IMR-90 (cell line): ENCODE measurements around the gene KCTD2. TPM values are rescaled to one million over a fixed set of nuclear protein-coding genes. Genes with fewer than 3 reads are reported as not detected.
A peak's percentile ranks its signal among the peaks of the same experiment; 100 is the strongest.

Experiments used
- ATAC-seq: fragments of 200-7000 bp; cut with Tn5 transposase; 2 replicates; pipeline ENCODE4 v1.9.1; 2020; ENCODE audit warnings: low read depth, mild to moderate bottlenecking, moderate library complexity
- BruUV-seq: library from RNA; stranded (reverse); fragments of 400-500 nt; replicated peaks from 2 replicates; lab custom pipeline; 2021; lab: Mats Ljungman, UMichigan
- CTCF ChIA-PET: fragments of 300-600 bp; formaldehyde crosslinking; extraction: SDS; loops from one replicate; lab custom pipeline; 2021; ENCODE audit warnings: antibody characterized with exemption; lab: Yijun Ruan, JAX
- POLR2A ChIA-PET: fragments of 300-600 bp; sonication (Branson Sonifier 250); formaldehyde crosslinking; loops from one replicate; lab custom pipeline; 2022; ENCODE audit warnings: antibody characterized with exemption; ENCODE audit not compliant: unreplicated experiment; lab: Charles Lee
- DNase-seq: peaks from one replicate; pipeline ENCODE4 v3.0.0; 2013
- H2AFZ ChIP-seq: replicated peaks from 2 replicates; pipeline ENCODE3; 2013; ENCODE audit warnings: low read length, mild to moderate bottlenecking; ENCODE audit not compliant: poor library complexity
- H2AK5ac ChIP-seq: 2 replicates; pipeline ENCODE4 v1.6.1; 2013; ENCODE audit warnings: low read depth, low read length, inconsistent platforms
- H2AK9ac ChIP-seq: replicated peaks from 2 replicates; pipeline ENCODE3; 2013; ENCODE audit warnings: mild to moderate bottlenecking, low read depth, low read length, moderate library complexity; ENCODE audit not compliant: poor library complexity
- H2BK120ac ChIP-seq: 2 replicates; pipeline ENCODE4 v1.6.1; 2013; ENCODE audit warnings: low read depth, low read length, inconsistent platforms
- H2BK15ac ChIP-seq: 3 replicates; pipeline ENCODE4 v1.6.1; 2013; ENCODE audit warnings: low read depth, low read length, inconsistent platforms
- H2BK20ac ChIP-seq: 2 replicates; pipeline ENCODE4 v1.6.1; 2013; ENCODE audit warnings: low read depth, mild to moderate bottlenecking, inconsistent platforms, low read length, moderate library complexity
- H2BK5ac ChIP-seq: 2 replicates; pipeline ENCODE4 v1.6.1; 2013; ENCODE audit warnings: mild to moderate bottlenecking, low read depth, low read length, inconsistent platforms; ENCODE audit not compliant: poor library complexity, severe bottlenecking
- H3K14ac ChIP-seq: replicated peaks from 2 replicates; pipeline ENCODE4 v1.6.1; 2013; ENCODE audit warnings: low read depth, low read length, inconsistent platforms
- H3K18ac ChIP-seq: 2 replicates; pipeline ENCODE4 v1.6.1; 2013; ENCODE audit warnings: low read depth, low read length, control low read depth
- H3K23ac ChIP-seq: 2 replicates; pipeline ENCODE4 v1.6.1; 2013; ENCODE audit warnings: low read depth, low read length, inconsistent platforms
- H3K27ac ChIP-seq: 2 replicates; pipeline ENCODE4 v1.5.1; 2013; ENCODE audit warnings: mild to moderate bottlenecking, control low read depth, low read length; ENCODE audit not compliant: insufficient read depth
- H3K27me3 ChIP-seq: 2 replicates; pipeline ENCODE4 v1.6.1; 2013; ENCODE audit warnings: low read length; ENCODE audit not compliant: control insufficient read depth, insufficient read depth
- H3K36me3 ChIP-seq: 2 replicates; pipeline ENCODE4 v1.6.1; 2013; ENCODE audit warnings: low read length, mixed read lengths; ENCODE audit not compliant: control insufficient read depth, insufficient read depth
- H3K4ac ChIP-seq: 2 replicates; pipeline ENCODE4 v1.6.1; 2013; ENCODE audit warnings: low read depth, low read length, inconsistent platforms
- H3K4me1 ChIP-seq: 2 replicates; pipeline ENCODE4 v1.6.1; 2013; ENCODE audit warnings: low read length, mixed read lengths; ENCODE audit not compliant: control insufficient read depth, insufficient read depth
- H3K4me2 ChIP-seq: 2 replicates; pipeline ENCODE4 v1.6.1; 2013; ENCODE audit warnings: low read depth, mild to moderate bottlenecking, control low read depth, low read length, moderate library complexity
- H3K4me3 ChIP-seq: 2 replicates; pipeline ENCODE4 v1.5.1; 2013; ENCODE audit warnings: low read depth, mild to moderate bottlenecking, control low read depth, low read length, moderate library complexity; ENCODE audit not compliant: insufficient read depth
- H3K56ac ChIP-seq: 2 replicates; pipeline ENCODE4 v1.6.1; 2013; ENCODE audit warnings: low read length, inconsistent platforms; ENCODE audit not compliant: insufficient read depth; ENCODE audit errors: extremely low read depth
- H3K79me1 ChIP-seq, 2 experiments: 2 replicates each; pipeline ENCODE4 v1.6.1; 2013; ENCODE audit warnings: low read length in 2 of 2, inconsistent platforms in 1 of 2, low read depth in 1 of 2
- H3K9ac ChIP-seq: 2 replicates; pipeline ENCODE4 v1.6.1; 2013; ENCODE audit warnings: low read depth, low read length, control low read depth
- H3K9me1 ChIP-seq: 2 replicates; pipeline ENCODE4 v1.6.1; 2013; ENCODE audit warnings: low read length, inconsistent platforms; ENCODE audit not compliant: insufficient read depth
- H3K9me3 ChIP-seq: 2 replicates; pipeline ENCODE4 v1.6.1; 2013; ENCODE audit warnings: low read length; ENCODE audit not compliant: control insufficient read depth, insufficient read depth
- H4K20me1 ChIP-seq: 2 replicates; pipeline ENCODE4 v1.6.1; 2013; ENCODE audit warnings: low read length, inconsistent platforms; ENCODE audit not compliant: insufficient read depth
- H4K5ac ChIP-seq: 2 replicates; pipeline ENCODE4 v1.6.1; 2013; ENCODE audit warnings: mild to moderate bottlenecking, low read depth, low read length, control low read depth
- H4K8ac ChIP-seq, 2 experiments: 2 replicates each; pipeline ENCODE4 v1.6.1; 2013; ENCODE audit warnings: low read depth in 2 of 2, low read length in 2 of 2, control low read depth in 1 of 2, inconsistent platforms in 1 of 2
- H4K91ac ChIP-seq: 2 replicates; pipeline ENCODE4 v1.6.1; 2013; ENCODE audit warnings: low read depth, low read length, inconsistent platforms; ENCODE audit not compliant: insufficient read depth
- MAZ ChIP-seq: IDR thresholded peaks from 2 replicates; pipeline ENCODE4 v1.6.1; 2012; ENCODE audit warnings: low read depth, mild to moderate bottlenecking, low read length, improper control_type of control experiment, moderate library complexity, borderline replicate concordance
- MXI1 ChIP-seq: IDR thresholded peaks from 2 replicates; pipeline ENCODE4 v1.6.1; 2012; ENCODE audit warnings: low read depth, mild to moderate bottlenecking, low read length, moderate library complexity, borderline replicate concordance
- RFX5 ChIP-seq: IDR thresholded peaks from 2 replicates; pipeline ENCODE4 v1.8.0; 2012; ENCODE audit warnings: low read depth, mild to moderate bottlenecking, low read length, moderate library complexity
- USF2 ChIP-seq: fragments of 150-350 bp; IDR thresholded peaks from 2 replicates; pipeline ENCODE4 v1.6.1; 2017; ENCODE audit warnings: mild to moderate bottlenecking, antibody characterized with exemption, low read length, low read depth
- WGBS, 2 experiments: methylation state at CpG; one replicate each; pipeline versions ENCODE4 v1.1.5 to v1.1.7; 2013; ENCODE audit warnings: missing lambda C conversion rate in 2 of 2; ENCODE audit not compliant: insufficient read length in 1 of 2; ENCODE audit errors: extremely low coverage in 2 of 2; 5-methylcytosine and 5-hydroxymethylcytosine counted together
- dilution Hi-C: fragments of 300-500 bp; cut with HindIII; formaldehyde crosslinking; loops from one replicate; pipeline ENCODE4 v1.14.3; 2018; ENCODE audit warnings: low sequenced_read_pairs; ENCODE audit not compliant: unreplicated experiment
- in situ Hi-C: fragments of 300-500 bp; cut with MboI; formaldehyde crosslinking; loops from 3 replicates; pipeline ENCODE4 v1.14.3; 2019; ENCODE audit warnings: low sequenced_read_pairs, inconsistent platforms, mixed read lengths
- intact Hi-C: fragments of 100-400 bp; cut with micrococcal nuclease; formaldehyde crosslinking; loops from 2 replicates; pipeline ENCODE4 v1.10.0; 2022
- polyA plus RNA-seq, 3 experiments: library from polyadenylated mRNA; depleted of rRNA; stranded (reverse); fragments of >200 nt; gene quantifications; 2 replicates each; pipeline ENCODE4 v1.2.3, GENCODE V29; 2012; ENCODE audit warnings: low replicate concordance in 1 of 3
- total RNA-seq: library from RNA; depleted of rRNA; stranded (reverse); fragments of >200 nt; gene quantifications from 2 replicates; pipeline ENCODE4 v1.2.3, GENCODE V29; 2012

KCTD2 gene
- total and polyA plus RNA-seq, 2 of the 4 experiments (the other 2 are of a cell fraction), result 9.1 to 18.4 TPM

GRCh38 chr17:75034236-75034908, 12.7 kb upstream of the KCTD2 start (continued):
- TF ChIP-seq MXI1 (peak; percentile 47; the same call in 1 of the 2 replicates), MAZ (peak; percentile 60; the same call in 1 of the 2 replicates), RFX5 (no peak)

DNA sequence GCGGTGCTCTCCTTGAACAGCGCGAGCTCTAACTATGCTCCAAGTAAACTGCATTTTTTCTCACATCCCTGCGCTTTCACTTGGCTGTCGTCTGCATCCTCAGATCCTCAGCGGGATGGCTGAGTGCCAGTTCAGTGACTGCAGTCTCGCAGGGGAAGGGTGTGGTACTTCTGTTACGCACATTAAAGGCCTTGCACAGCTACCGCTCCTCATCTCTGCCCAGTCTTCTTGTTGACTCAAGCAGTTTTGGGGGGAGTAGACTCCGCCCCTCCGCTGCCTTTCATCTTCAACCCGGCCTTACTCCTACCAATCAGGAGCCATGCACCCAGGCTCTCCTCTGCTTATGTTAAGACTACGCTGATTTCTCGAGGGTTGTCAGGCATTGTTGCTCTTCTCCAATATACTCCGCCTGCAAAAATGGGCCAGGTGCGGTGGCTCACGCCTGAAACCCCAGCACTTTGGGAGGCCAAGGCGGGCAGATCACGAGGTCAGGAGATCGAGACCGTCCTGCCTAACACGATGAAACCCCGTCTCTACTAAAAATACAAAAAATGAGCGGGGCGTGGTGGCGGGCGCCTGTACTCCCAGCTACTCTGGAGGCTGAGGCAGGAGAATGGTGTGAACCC, 10.3 kb upstream of the KCTD2 start:
- H4K20me1 ChIP-seq, result peaks cover 10% of the 10 kb centered on the region
- ATAC-seq, result no peak
- peaks cover 13% of the 10 kb centered on the region; the same call in 1 of the 2 replicates for H3K9me1 ChIP-seq
- no peak overlapping the region for H3K56ac ChIP-seq
- H2BK5ac ChIP-seq, result no peak overlapping the region
- H3K4ac ChIP-seq, result peak overlapping the region; percentile 42; the same call in 1 of the 2 replicates
- H2AK5ac ChIP-seq, result no peak overlapping the region
- DNase-seq, result peak; percentile 77
- no peak overlapping the region; the same call in 1 of the 2 replicates for H3K14ac ChIP-seq
- peaks cover 2% of the 10 kb centered on the region; the same call in 1 of the 2 replicates for H3K9me3 ChIP-seq
- no peak overlapping the region for H2BK15ac ChIP-seq
- H4K5ac ChIP-seq, result no peak overlapping the region
- H3K4me3 ChIP-seq, result no peak overlapping the region
- peak overlapping the region; percentile 62 for H3K4me2 ChIP-seq
- no peak overlapping the region for H3K18ac ChIP-seq
- H3K79me1 ChIP-seq, result peaks cover 5 to 9% of the 10 kb centered on the region in 2 experiments; a peak in 2 of 4 replicates
- no TSS peak for BruUV-seq
- no peak overlapping the region for H2BK20ac ChIP-seq
- no peak overlapping the region for H3K27ac ChIP-seq
- no peak for TF ChIP-seq USF2
- H4K8ac ChIP-seq, result peak overlapping the region in 1 of 2 experiments; percentile 10; a peak in 2 of 4 replicates
- no peaks in the 10 kb centered on the region for H3K27me3 ChIP-seq
- peaks cover 2% of the 10 kb centered on the region for H3K4me1 ChIP-seq
- H2BK120ac ChIP-seq, result no peak overlapping the region
- ChIA-PET CTCF (no interaction called here), POLR2A (no interaction called here)
- dilution Hi-C loops (no loop called here), in situ Hi-C loops (no loop called here), intact Hi-C loops (no loop called here)
- WGBS, 2 experiments, result 81% methylated on average over 10 of the region's 27 CpGs; no CpG with 5 or more reads in 1 of the 2 experiments
- H3K9ac ChIP-seq, result no peak overlapping the region
- H2AFZ ChIP-seq, result peak overlapping the region; percentile 75
- no peak overlapping the region for H3K23ac ChIP-seq
- H3K36me3 ChIP-seq, result peaks cover 23% of the 10 kb centered on the region
- no peak overlapping the region for H4K91ac ChIP-seq
- peak overlapping the region; percentile 33 for H2AK9ac ChIP-seq
